Liver (tissue), 9 donors: ENCODE results near the gene YKT6. TPM values are rescaled to one million over a fixed set of nuclear protein-coding genes. Genes with fewer than 3 reads are reported as not detected.

Source experiments
- DNase-seq: peaks from one replicate; pipeline ENCODE4 v3.0.0-alpha.2; 2017; ENCODE audit warnings: low spot score
- H3K27ac ChIP-seq, 2 donors: one replicate each; pipeline ENCODE4 v1.7.0; 2013; ENCODE audit warnings: inconsistent platforms in 2 of 2, low read length in 2 of 2, control low read depth in 1 of 2, low read depth in 1 of 2, mild to moderate bottlenecking in 1 of 2
- H3K27me3 ChIP-seq, 4 donors: one replicate each; pipeline versions ENCODE4 v1.6.1 to v1.7.0; 2013; ENCODE audit warnings: low read length in 3 of 4, inconsistent platforms in 1 of 4, mild to moderate bottlenecking in 1 of 4, moderate library complexity in 1 of 4; ENCODE audit not compliant: control insufficient read depth in 4 of 4, insufficient read depth in 4 of 4
- H3K36me3 ChIP-seq, 4 donors: one replicate each; pipeline versions ENCODE4 v1.6.1 to v1.7.0; 2013; ENCODE audit warnings: low read length in 3 of 4, mild to moderate bottlenecking in 3 of 4, low read depth in 1 of 4, moderate library complexity in 1 of 4; ENCODE audit not compliant: control insufficient read depth in 4 of 4, insufficient read depth in 3 of 4
- H3K4me1 ChIP-seq, 4 donors: one replicate each; pipeline versions ENCODE4 v1.6.1 to v1.7.0; 2013; ENCODE audit warnings: low read length in 3 of 4, mild to moderate bottlenecking in 3 of 4, moderate library complexity in 1 of 4; ENCODE audit not compliant: control insufficient read depth in 4 of 4, insufficient read depth in 4 of 4
- H3K4me3 ChIP-seq, 3 donors: one replicate each; pipeline versions ENCODE4 v1.6.1 to v1.7.0; 2013; ENCODE audit warnings: low read length in 3 of 3, control low read depth in 1 of 3, low read depth in 1 of 3, mild to moderate bottlenecking in 1 of 3
- H3K9ac ChIP-seq, 2 donors: one replicate each; pipeline ENCODE4 v1.7.0; 2013; ENCODE audit warnings: low read length in 2 of 2, mild to moderate bottlenecking in 2 of 2, moderate library complexity in 2 of 2, control low read depth in 1 of 2, low read depth in 1 of 2
- H3K9me3 ChIP-seq, 4 donors: one replicate each; pipeline versions ENCODE4 v1.6.1 to v1.7.0; 2013; ENCODE audit warnings: low read length in 3 of 4; ENCODE audit not compliant: control insufficient read depth in 4 of 4
- CTCF ChIP-seq: fragments of 150-350 bp; IDR thresholded peaks from 2 replicates; pipeline ENCODE4 v1.5.1; 2017; ENCODE audit warnings: improper control_type of control experiment, low read depth, low read length; ENCODE audit not compliant: missing input control
- EGR1 ChIP-seq, 2 donors: IDR thresholded peaks; 2 replicates each; pipeline ENCODE4 v1.6.1; 2016 to 2018; ENCODE audit warnings: antibody characterized with exemption in 2 of 2, low read depth in 2 of 2
- FOXA1 ChIP-seq: IDR thresholded peaks from 2 replicates; pipeline ENCODE4 v1.6.1; 2016; ENCODE audit warnings: antibody characterized with exemption
- FOXA2 ChIP-seq: IDR thresholded peaks from 2 replicates; pipeline ENCODE4 v1.6.1; 2016; ENCODE audit warnings: antibody characterized with exemption
- GABPA ChIP-seq, 2 donors: IDR thresholded peaks in 1 of 2; conservative IDR thresholded peaks in 1 of 2; 2 replicates each; pipeline ENCODE4 v1.6.1; 2016; ENCODE audit warnings: antibody characterized with exemption in 2 of 2, mild to moderate bottlenecking in 1 of 2, moderate library complexity in 1 of 2
- HNF4A ChIP-seq, 2 donors: conservative IDR thresholded peaks; 2 replicates each; pipeline ENCODE4 v1.6.1; 2016; ENCODE audit warnings: antibody characterized with exemption in 2 of 2, mild to moderate bottlenecking in 2 of 2
- HNF4G ChIP-seq: IDR thresholded peaks from 2 replicates; pipeline ENCODE4 v1.6.1; 2016; ENCODE audit warnings: antibody characterized with exemption
- JUND ChIP-seq, 2 donors: IDR thresholded peaks; 2 replicates each; pipeline ENCODE4 v1.6.1; 2016; ENCODE audit warnings: antibody characterized with exemption in 2 of 2
- MAX ChIP-seq: IDR thresholded peaks from 2 replicates; pipeline ENCODE4 v1.6.1; 2016; ENCODE audit warnings: antibody characterized with exemption
- NR2F2 ChIP-seq: IDR thresholded peaks from 2 replicates; pipeline ENCODE4 v1.6.1; 2016; ENCODE audit warnings: antibody characterized with exemption
- RAD21 ChIP-seq, 2 donors: IDR thresholded peaks; 2 replicates each; pipeline ENCODE4 v1.6.1; 2016; ENCODE audit warnings: antibody characterized with exemption in 2 of 2, mild to moderate bottlenecking in 2 of 2
- REST ChIP-seq: IDR thresholded peaks from 2 replicates; pipeline ENCODE4 v1.6.1; 2016; ENCODE audit warnings: antibody characterized with exemption, mild to moderate bottlenecking
- RXRA ChIP-seq, 2 donors: IDR thresholded peaks; 2 replicates each; pipeline ENCODE4 v1.6.1; 2017 to 2018; ENCODE audit warnings: antibody characterized with exemption in 2 of 2, mild to moderate bottlenecking in 1 of 2
- TAF1 ChIP-seq: conservative IDR thresholded peaks from 2 replicates; pipeline ENCODE4 v1.6.1; 2016; ENCODE audit warnings: antibody characterized with exemption, mild to moderate bottlenecking
- YY1 ChIP-seq: IDR thresholded peaks from 2 replicates; pipeline ENCODE4 v1.6.1; 2016; ENCODE audit warnings: antibody characterized with exemption, mild to moderate bottlenecking
- ZBTB33 ChIP-seq: IDR thresholded peaks from 2 replicates; pipeline ENCODE4 v1.6.1; 2016; ENCODE audit warnings: antibody characterized with exemption
- WGBS: extraction: QIAGEN DNeasy Blood & Tissue Kit; methylation state at CpG from one replicate; pipeline ENCODE4 v1.1.7; 2013; 5-methylcytosine and 5-hydroxymethylcytosine counted together
- polyA plus RNA-seq, 2 donors: library from polyadenylated mRNA; stranded (reverse) in 1 of 2; unstranded in 1 of 2; fragments of 200-250 nt in 1 of 2; fragments of >200 nt in 1 of 2; fragmentation: Nextera tagmentation in 1 of 2; extraction: Ambion mirVana in 1 of 2; gene quantifications; one replicate each; pipeline versions ENCODE4 v1.2.1 to v1.2.3, GENCODE V29; 2013 to 2015
- total RNA-seq, 2 donors: library from RNA; depleted of rRNA; stranded (reverse); fragments of >200 nt; gene quantifications; one replicate each; pipeline ENCODE4 v1.2.3, GENCODE V29; 2014
- donor health status: healthy.
- donor health status: healthy.
- donor health status: healthy.
- donor health status: healthy.
- donor health status: healthy.

Gene YKT6
- total and polyA plus RNA-seq, 4 donors: 8.1 to 22.0 (median 21.0) TPM

DNA sequence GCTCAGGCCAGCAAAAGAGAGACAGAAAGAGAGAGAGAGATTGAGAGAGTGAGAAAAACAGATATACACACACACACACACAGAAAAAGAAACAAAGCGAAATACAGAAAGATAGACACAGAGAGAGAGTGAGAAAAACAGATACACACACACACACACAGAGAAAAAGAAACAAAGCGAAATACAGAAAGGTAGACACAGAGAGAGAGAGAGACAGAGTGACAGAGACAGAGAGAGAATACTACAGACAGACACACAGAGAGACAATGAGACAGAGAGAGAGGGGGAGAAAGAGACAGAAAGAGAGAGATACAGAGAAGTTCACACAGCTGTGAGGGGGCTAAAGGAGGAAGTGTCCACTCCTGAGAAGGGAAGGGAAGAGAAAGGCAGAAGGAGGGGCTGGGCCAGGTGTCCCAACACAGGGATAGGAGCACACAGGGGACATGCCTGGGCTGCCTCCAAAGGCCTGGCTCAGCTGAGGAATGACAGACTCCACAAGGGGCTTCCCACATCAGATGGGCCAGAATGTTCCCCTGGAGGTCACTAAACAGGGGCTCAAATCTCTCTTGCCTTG, 15.8 kb upstream of the YKT6 start:
- Histone ChIP-seq H3K4me1 (peaks cover 0 to 10% (median 4%) of the 10 kb centered on the region in 4 donors), H3K36me3 (no peaks in the 10 kb centered on the region), H3K27ac (no peak overlapping the region), H3K9ac (no peak overlapping the region), H3K4me3 (no peak overlapping the region), H3K27me3 (no peaks in the 10 kb centered on the region), H3K9me3 (peaks cover 6 to 16% (median 12%) of the 10 kb centered on the region in 4 donors)
- WGBS: 94% methylated on average over 2 of the region's 2 CpGs
- TF ChIP-seq FOXA2: no peak
- no peak for TF ChIP-seq HNF4G
- no peak for TF ChIP-seq JUND (IDR thresholded peaks at IDR 0.05)
- TF ChIP-seq MAX: no peak
- TF ChIP-seq RAD21 (IDR thresholded peaks at IDR 0.05): no peak
- TF ChIP-seq RXRA (IDR thresholded peaks at IDR 0.05): no peak
- no peak for TF ChIP-seq TAF1
- DNase-seq: no peak

DNA sequence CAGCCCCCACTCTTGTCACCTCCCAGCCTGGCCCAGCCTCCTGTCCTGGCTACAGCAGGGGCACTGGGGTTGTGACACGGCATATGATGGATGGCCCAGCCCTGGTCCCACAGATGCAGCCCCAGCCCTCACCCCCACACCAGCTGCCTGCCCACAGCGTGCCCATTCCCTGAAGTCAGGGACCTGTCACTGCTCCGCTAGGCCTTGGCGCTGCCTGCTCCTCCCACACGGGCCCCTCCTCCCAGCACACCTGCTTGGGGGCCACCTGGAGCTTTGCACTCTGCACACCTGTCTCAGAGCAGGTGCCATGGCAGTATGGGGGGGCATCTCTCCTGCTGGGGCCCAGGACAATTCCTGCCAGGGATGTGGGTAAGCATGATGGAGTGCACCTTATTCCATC, 15.0 kb upstream of the YKT6 start:
- Histone ChIP-seq H3K36me3 (no peaks in the 10 kb centered on the region), H3K27me3 (no peaks in the 10 kb centered on the region), H3K4me3 (no peak overlapping the region), H3K27ac (no peak overlapping the region), H3K9ac (no peak overlapping the region), H3K4me1 (peaks cover 0 to 10% (median 4%) of the 10 kb centered on the region in 4 donors), H3K9me3 (peaks cover 6 to 16% (median 12%) of the 10 kb centered on the region in 4 donors)
- no peak for TF ChIP-seq EGR1 (IDR thresholded peaks at IDR 0.05; ENCODE audit: low read depth in 2 of 2)
- TF ChIP-seq REST: no peak
- TF ChIP-seq ZBTB33: no peak
- 80% methylated on average over 5 of the region's 5 CpGs for whole genome bisulfite sequencing
- DNase-seq: no peak

- DNase-seq: no peak
- WGBS: 81% methylated on average over 5 of the region's 5 CpGs
- TF ChIP-seq HNF4G (no peak), JUND (IDR thresholded peaks at IDR 0.05) (no peak), ZBTB33 (no peak), YY1 (no peak), HNF4A (conservative IDR thresholded peaks at IDR 0.05) (no peak), NR2F2 (no peak), MAX (no peak), FOXA1 (no peak), TAF1 (no peak), FOXA2 (no peak), CTCF (no peak), RXRA (IDR thresholded peaks at IDR 0.05) (no peak), GABPA (IDR thresholded peaks at IDR 0.05 in 1 of 2, conservative IDR thresholded peaks at IDR 0.05 in 1 of 2) (no peak)
Measured at GRCh38 chr7:44186736-44187135, 14.0 kb upstream of the YKT6 start.

More at GRCh38 chr7:44186736-44187135, 14.0 kb upstream of the YKT6 start:
- H3K36me3 ChIP-seq: no peaks in the 10 kb centered on the region
- peaks cover 6 to 16% (median 12%) of the 10 kb centered on the region in 4 donors for H3K9me3 ChIP-seq
- H3K27me3 ChIP-seq: no peaks in the 10 kb centered on the region
- no peak overlapping the region for H3K9ac ChIP-seq
- H3K27ac ChIP-seq: no peak overlapping the region
- no peak overlapping the region for H3K4me3 ChIP-seq
- peaks cover 0 to 10% (median 4%) of the 10 kb centered on the region in 4 donors for H3K4me1 ChIP-seq
